Mucosa of descending colon (tissue), 3 donors: ENCODE results near the gene IL16. TPM values are rescaled to one million over a fixed set of nuclear protein-coding genes. Genes with fewer than 3 reads are reported as not detected.
A peak's percentile ranks its signal among the peaks of the same experiment; 100 is the strongest.

ENCODE experiments used
- ATAC-seq: fragments of 200-7000 bp; cut with Tn5 transposase; one replicate; pipeline ENCODE4 v1.9.1; 2020; ENCODE audit warnings: mild to moderate bottlenecking, moderate library complexity
- DNase-seq, 3 donors: peaks; one replicate each; pipeline ENCODE4 v3.0.0-alpha.2; 2020
- H3K36me3 ChIP-seq: fragments of 200-600 bp; one replicate; pipeline ENCODE4 v1.8.0; 2021; ENCODE audit warnings: low read depth, mild to moderate bottlenecking
- H3K4me1 ChIP-seq: fragments of 200-600 bp; one replicate; pipeline ENCODE4 v1.8.0; 2021; ENCODE audit warnings: low read depth, mild to moderate bottlenecking
- H3K4me3 ChIP-seq: fragments of 200-600 bp; one replicate; pipeline ENCODE4 v1.8.0; 2021; ENCODE audit warnings: mild to moderate bottlenecking
- H3K9me3 ChIP-seq: fragments of 200-600 bp; one replicate; pipeline ENCODE4 v1.8.0; 2021; ENCODE audit warnings: mild to moderate bottlenecking
- CTCF ChIP-seq: fragments of 200-600 bp; IDR thresholded peaks from one replicate; pipeline ENCODE4 v1.8.0; 2022; ENCODE audit warnings: antibody characterized with exemption, mild to moderate bottlenecking
- intact Hi-C, 2 donors: fragments of 100-400 bp; cut with DNase I in 1 of 2; cut with micrococcal nuclease in 1 of 2; formaldehyde crosslinking; loops; one replicate each; pipeline versions ENCODE4 v1.11.0 to v1.11.1; 2022; cut with DNase I, micrococcal nuclease
- total RNA-seq, 3 donors: library from RNA; stranded (reverse); fragmentation: NEBNext Ultra II Directional in 2 of 3; extraction: Animal tissue kit (Norgen Biotek cat#: 25700) in 2 of 3; gene quantifications; one replicate each; pipeline versions ENCODE4 v1.2.1 to v1.2.4, GENCODE V29; 2021 to 2023
- donor health status: DM: no; HTN: no; CAD: no; lungs with moderate emphysema.
- donor health status: DM: no; HTN: no; CAD: no.
- donor health status: DM: no; HTN: yes; CAD: no.

IL16 gene
- total RNA-seq, 3 donors from 2014 or later, result 6.2 to 9.5 (median 8.4) TPM

GRCh38 chr15:81189583-81190283 is 6.9 kb upstream of the IL16 start:
- intact Hi-C loops, result no loop called here
- no peak for TF ChIP-seq CTCF
- no peaks in the 10 kb centered on the region for H3K4me1 ChIP-seq
- ATAC-seq, result peak; percentile 48
- no peaks in the 10 kb centered on the region for H3K36me3 ChIP-seq
- no peak for DNase-seq
- H3K9me3 ChIP-seq, result no peaks in the 10 kb centered on the region
- H3K4me3 ChIP-seq, result no peak overlapping the region

GRCh38 chr15:81190922-81191507 is 5.7 kb upstream of the IL16 start:
- Histone ChIP-seq H3K4me1 (no peaks in the 10 kb centered on the region), H3K9me3 (no peaks in the 10 kb centered on the region), H3K36me3 (no peaks in the 10 kb centered on the region), H3K4me3 (no peak overlapping the region)
- TF ChIP-seq CTCF, result no peak
- intact Hi-C loops, result no loop called here
- DNase-seq, result no peak
- no peak for ATAC-seq

- Histone ChIP-seq H3K4me3 (no peak overlapping the region), H3K36me3 (no peaks in the 10 kb centered on the region), H3K9me3 (no peaks in the 10 kb centered on the region), H3K4me1 (no peaks in the 10 kb centered on the region)
- DNase-seq, result no peak
- TF ChIP-seq CTCF, result no peak
- intact Hi-C loops, result no loop called here
- no peak for ATAC-seq
These were observed 5.0 kb upstream of the IL16 start for GRCh38 chr15:81191701-81192100.

GRCh38 chr15:81194723-81195122 is 2.0 kb upstream of the IL16 start:
- no peaks in the 10 kb centered on the region for H3K36me3 ChIP-seq
- no peaks in the 10 kb centered on the region for H3K4me1 ChIP-seq
- DNase-seq (no peak), ATAC-seq (no peak)
- no peak for TF ChIP-seq CTCF
- no peaks in the 10 kb centered on the region for H3K9me3 ChIP-seq
- intact Hi-C loops, result no loop called here
- no peak overlapping the region for H3K4me3 ChIP-seq

GRCh38 chr15:81195339-81195864 is 1.3 kb upstream of the IL16 start:
- Histone ChIP-seq H3K36me3 (no peaks in the 10 kb centered on the region), H3K4me3 (no peak overlapping the region), H3K4me1 (no peaks in the 10 kb centered on the region), H3K9me3 (no peaks in the 10 kb centered on the region)
- no peak for ATAC-seq
- DNase-seq, result no peak
- TF ChIP-seq CTCF, result no peak
- intact Hi-C loops, result no loop called here
